Activated gamma-delta T cell treated with anti-CD3 and anti-CD28 coated beads, Interleukin-2, amount 50 U/mL, for 16 hours (primary cell): ENCODE results near the gene HMGXB3.
"Not testable (repeated sequence)": the region's sequence is repeated elsewhere in the genome, so short reads cannot be mapped to it uniquely, and the experiment has no call there.

Source experiments
- DNase-seq: peaks from one replicate; pipeline ENCODE4 v3.0.0-alpha.2; 2020; ENCODE audit warnings: low read depth

HMGXB3 gene

GRCh38 chr5:150022158-150022531 lies 21.6 kb downstream of the HMGXB3 start:
- no peak for DNase-seq

GRCh38 chr5:150022681-150023080 lies 22.1 kb downstream of the HMGXB3 start:
- DNase-seq, result no peak

- no peak for DNase-seq
These were observed 22.6 kb downstream of the HMGXB3 start for GRCh38 chr5:150023136-150023535.

- DNase-seq, result no peak
These were observed 23.9 kb downstream of the HMGXB3 start for GRCh38 chr5:150024346-150024984.

- no peak for DNase-seq
These were observed 26.2 kb downstream of the HMGXB3 start for GRCh38 chr5:150026682-150027172.

- DNase-seq, result not testable (repeated sequence)
These were observed 27.5 kb downstream of the HMGXB3 start for GRCh38 chr5:150028047-150028446.

- no peak for DNase-seq
These were observed 32.8 kb downstream of the HMGXB3 start for GRCh38 chr5:150033334-150033733.

- no peak for DNase-seq
These were observed 34.1 kb downstream of the HMGXB3 start for GRCh38 chr5:150034662-150035061.

- no peak for DNase-seq
These were observed 34.8 kb downstream of the HMGXB3 start for GRCh38 chr5:150035139-150035895.

- no peak for DNase-seq
These were observed 36.0 kb downstream of the HMGXB3 start for GRCh38 chr5:150036513-150036912.

- DNase-seq, result no peak
These were observed 38.0 kb downstream of the HMGXB3 start for GRCh38 chr5:150038547-150038946.

- DNase-seq, result no peak
These were observed 41.9 kb downstream of the HMGXB3 start for GRCh38 chr5:150042459-150042858.

GRCh38 chr5:150043657-150044328 lies 43.3 kb downstream of the HMGXB3 start:
- DNase-seq, result no peak

- DNase-seq, result no peak
These were observed 43.8 kb downstream of the HMGXB3 start for GRCh38 chr5:150044329-150044681.

GRCh38 chr5:150044712-150045111 lies 44.2 kb downstream of the HMGXB3 start:
- no peak for DNase-seq

- no peak for DNase-seq
These were observed 45.0 kb downstream of the HMGXB3 start for GRCh38 chr5:150045549-150045948.

GRCh38 chr5:150046031-150046430 lies 45.5 kb downstream of the HMGXB3 start:
- no peak for DNase-seq

GRCh38 chr5:150050172-150050811 lies 49.8 kb downstream of the HMGXB3 start:
- not testable (repeated sequence) for DNase-seq

GRCh38 chr5:150051657-150052195 lies 51.2 kb downstream of the HMGXB3 start:
- DNase-seq, result no peak

GRCh38 chr5:150052226-150052955 lies 51.9 kb downstream of the HMGXB3 start:
- no peak for DNase-seq

- DNase-seq, result no peak
These were observed 52.6 kb downstream of the HMGXB3 start for GRCh38 chr5:150052956-150053712.
